Measurements from ENCODE around the gene NHP2. TPM values are rescaled to one million over a fixed set of nuclear protein-coding genes. Genes with fewer than 3 reads are reported as not detected.

NHP2 gene
- total and polyA plus RNA-seq, 9 of the 15 experiments (the other 6 are each of a cell fraction or from before 2014, with no cell fraction given) = 52.8 to 622 (median 144) TPM

- TF ChIP-seq TFAP4 (CRISPR knock-in tag; IDR thresholded peaks at IDR 0.05; ENCODE audit: borderline replicate concordance) = 0 out of 2 replicates have a peak, but pooled peaks have one; percentile 18
- no peak for TF ChIP-seq MCM3 (IDR thresholded peaks at IDR 0.05)
- TF ChIP-seq RBM39 (optimal IDR thresholded peaks at IDR 0.05; ENCODE audit: low read depth, low read length) = no peak
- TF ChIP-seq ZC3H11A (IDR thresholded peaks at IDR 0.05; ENCODE audit: low read depth, low read length) = no peak
- no peak for TF ChIP-seq EHMT2 (IDR thresholded peaks at IDR 0.05)
- no peak for TF ChIP-seq PTBP1 (IDR thresholded peaks at IDR 0.05; ENCODE audit: low read depth, low read length)
- no peak for TF ChIP-seq TEAD4 (IDR thresholded peaks at IDR 0.05; ENCODE audit: low read length)
- no peak for TF ChIP-seq TEAD4 (CRISPR knock-in tag; IDR thresholded peaks at IDR 0.05; ENCODE audit: borderline replicate concordance)
- no peak for TF ChIP-seq HCFC1 (IDR thresholded peaks at IDR 0.05; ENCODE audit: low read depth, low read length)
- no peak for TF ChIP-seq MYC (IDR thresholded peaks at IDR 0.05; ENCODE audit: low read depth, low read length)
- TF ChIP-seq MYC (CRISPR knock-in tag; IDR thresholded peaks at IDR 0.05; ENCODE audit: borderline replicate concordance, low read depth) = no peak
- TF ChIP-seq PTRF (tag; IDR thresholded peaks at IDR 0.05) = no peak
- no peak for TF ChIP-seq ZNF780A (CRISPR knock-in tag; IDR thresholded peaks at IDR 0.05)
- TF ChIP-seq MEIS2 (IDR thresholded peaks at IDR 0.05; ENCODE audit: partially characterized antibody) = no peak
- TF ChIP-seq RBFOX2 (IDR thresholded peaks at IDR 0.05; ENCODE audit: low read depth, low read length) = peak; percentile 68
- no peak for TF ChIP-seq EWSR1 (IDR thresholded peaks at IDR 0.05; ENCODE audit: borderline replicate concordance, low read depth, partially characterized antibody)
- no peak for TF ChIP-seq EGR1 (conservative IDR thresholded peaks at IDR 0.05)
- no peak for TF ChIP-seq NFXL1 (CRISPR knock-in tag; IDR thresholded peaks at IDR 0.05)
- no peak for TF ChIP-seq PRDM10 (IDR thresholded peaks at IDR 0.05; ENCODE audit: partially characterized antibody)
- TF ChIP-seq JUND (IDR thresholded peaks at IDR 0.05; ENCODE audit: borderline replicate concordance, low read depth, low read length) = no peak
- no peak for TF ChIP-seq JUND (tag; IDR thresholded peaks at IDR 0.05; ENCODE audit: borderline replicate concordance, low read depth, low read length)
- TF ChIP-seq SMAD1 (IDR thresholded peaks at IDR 0.05; ENCODE audit: low read depth, low read length, partially characterized antibody) = no peak
- peak; percentile 48 for TF ChIP-seq SUPT5H (IDR thresholded peaks at IDR 0.05)
- no peak for TF ChIP-seq KAT8 (IDR thresholded peaks at IDR 0.05; ENCODE audit: low read depth)
- no peak for TF ChIP-seq ZNF740 (CRISPR knock-in tag; IDR thresholded peaks at IDR 0.05)
- TF ChIP-seq ZNF740 (tag; IDR thresholded peaks at IDR 0.05) = no peak
Observed at GRCh38 chr5:178149199-178149932, 4.3 kb downstream of the NHP2 start (continued).

Measured in K562 (cell line).